GM19240 (cell line): ENCODE data around the gene TICAM2.

ENCODE experiments used
- DNase-seq: peaks from one replicate; pipeline ENCODE4 v3.0.0; 2011; ENCODE audit warnings: low spot score; ENCODE audit not compliant: insufficient read length

The TICAM2 gene

DNA sequence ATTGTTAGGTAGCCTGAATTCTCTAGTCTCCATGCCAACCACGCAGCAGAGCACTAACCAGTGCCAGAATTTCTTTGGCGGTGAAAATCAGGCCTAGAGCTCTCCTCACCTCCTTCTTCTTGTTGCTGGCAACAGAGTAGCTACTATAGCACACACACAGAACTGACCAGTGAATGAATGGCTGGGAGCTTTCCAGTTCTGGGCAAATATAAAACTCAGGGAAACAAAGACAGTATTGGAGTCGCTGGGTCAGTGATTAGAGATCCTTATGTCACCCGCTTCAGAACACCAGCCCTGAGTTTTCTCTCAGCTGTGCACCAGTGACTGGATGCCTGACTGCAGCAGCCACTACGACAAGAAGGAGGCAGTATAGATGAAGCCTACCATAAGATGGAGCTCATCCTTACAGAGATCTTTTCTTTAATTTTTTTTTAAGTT lies 30.8 kb downstream of the TICAM2 start:
- no peak for DNase-seq

DNA sequence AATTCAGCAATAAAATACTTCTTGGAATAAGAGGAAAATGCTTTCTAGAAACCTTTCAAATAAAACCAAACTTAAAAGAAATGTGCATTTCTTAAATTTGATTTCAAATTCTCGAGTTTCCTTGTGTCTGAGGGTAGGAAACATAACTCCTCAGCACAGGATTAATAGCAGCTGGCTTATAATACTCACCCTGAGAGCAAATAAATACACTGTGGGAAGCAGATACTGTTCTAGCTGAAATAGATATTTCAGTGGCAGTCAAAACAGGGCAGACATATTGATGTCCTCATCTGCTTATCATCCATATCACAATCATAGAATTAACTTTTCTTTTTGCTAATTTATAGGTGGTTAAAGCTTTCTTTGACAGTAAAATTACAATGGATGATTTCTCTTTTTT lies 33.6 kb downstream of the TICAM2 start:
- no peak for DNase-seq

DNA sequence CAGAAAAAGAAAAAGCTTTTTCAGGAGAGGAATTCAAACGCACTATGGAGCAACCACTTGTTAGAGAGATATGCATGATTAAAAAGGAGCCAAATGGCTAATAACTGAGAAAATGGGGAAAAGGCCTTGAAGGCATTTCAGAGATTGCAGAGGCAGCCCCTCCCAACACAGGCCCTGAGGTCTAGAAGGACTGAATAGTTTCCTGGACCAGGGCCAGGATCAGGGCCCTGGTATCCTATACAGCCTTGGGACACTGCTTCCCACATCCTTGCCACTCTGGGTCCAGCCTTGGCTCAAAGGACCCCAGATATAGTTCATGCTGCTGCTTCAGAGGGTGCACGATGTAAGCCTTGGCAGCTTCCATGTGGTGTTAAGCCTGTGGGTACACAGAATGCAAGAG lies 37.0 kb downstream of the TICAM2 start:
- DNase-seq: no peak

DNA sequence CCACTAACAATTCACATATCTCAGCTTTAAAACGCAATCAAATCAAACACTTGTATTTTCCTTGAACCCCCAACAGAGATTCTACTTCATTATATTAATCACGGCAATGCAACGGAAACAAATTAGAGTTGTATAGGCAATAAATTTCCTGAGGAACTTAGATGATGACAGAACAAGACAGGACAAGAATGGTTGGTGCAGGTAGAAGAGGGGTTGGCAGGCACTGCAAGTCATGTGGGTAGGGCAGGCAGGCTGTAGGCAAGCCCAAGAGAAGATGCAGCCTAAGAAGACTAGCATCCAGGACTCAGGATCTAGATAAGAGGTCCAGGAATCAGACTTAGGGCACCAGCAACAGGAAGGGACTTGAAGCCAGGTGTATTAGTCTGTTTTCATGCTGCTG lies 41.1 kb downstream of the TICAM2 start:
- DNase-seq: no peak

DNA sequence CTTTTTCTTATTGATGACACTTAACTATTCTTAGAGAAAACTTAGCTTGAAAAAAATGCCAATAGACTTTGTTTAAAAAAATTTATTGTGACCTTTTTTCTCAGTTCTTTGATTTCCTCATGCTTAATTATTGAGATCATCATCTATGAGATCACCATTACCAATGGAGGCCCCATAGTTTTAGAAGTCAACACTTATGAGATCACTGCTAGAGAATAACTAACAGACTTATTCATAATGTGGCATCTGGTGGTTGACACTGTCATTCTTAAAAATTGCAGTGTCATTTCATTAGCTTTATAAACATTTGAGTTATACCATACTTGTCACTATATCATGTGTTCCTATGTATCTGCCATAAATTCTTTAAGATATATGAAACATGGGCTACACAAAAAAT lies 42.8 kb downstream of the TICAM2 start:
- no peak for DNase-seq

DNA sequence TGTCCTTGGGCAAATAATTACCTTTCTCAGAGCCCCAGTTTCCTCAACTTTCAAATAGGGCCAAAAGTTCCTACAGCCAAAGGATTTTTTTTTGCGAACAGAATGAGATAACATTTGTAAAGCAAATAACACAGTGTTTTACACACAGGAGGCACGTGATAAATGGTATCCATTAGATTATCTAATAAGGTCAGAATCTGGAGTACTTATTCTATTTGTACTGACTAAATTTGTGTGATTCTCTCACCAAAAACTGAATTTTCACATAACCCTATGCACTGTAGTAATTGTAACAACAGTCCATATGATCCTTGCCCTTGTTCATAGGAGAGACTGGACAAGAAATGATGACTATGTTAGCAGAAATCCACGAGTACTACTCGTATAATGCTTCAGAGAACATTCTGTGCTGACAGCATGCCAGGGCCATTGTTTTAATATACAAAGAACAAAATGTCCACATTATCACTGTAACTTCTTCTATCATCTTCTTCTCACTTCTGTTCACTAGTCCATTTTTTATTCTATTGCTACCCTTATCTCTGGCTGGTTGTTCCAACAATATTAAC lies 43.8 kb downstream of the TICAM2 start:
- DNase-seq: no peak

DNA sequence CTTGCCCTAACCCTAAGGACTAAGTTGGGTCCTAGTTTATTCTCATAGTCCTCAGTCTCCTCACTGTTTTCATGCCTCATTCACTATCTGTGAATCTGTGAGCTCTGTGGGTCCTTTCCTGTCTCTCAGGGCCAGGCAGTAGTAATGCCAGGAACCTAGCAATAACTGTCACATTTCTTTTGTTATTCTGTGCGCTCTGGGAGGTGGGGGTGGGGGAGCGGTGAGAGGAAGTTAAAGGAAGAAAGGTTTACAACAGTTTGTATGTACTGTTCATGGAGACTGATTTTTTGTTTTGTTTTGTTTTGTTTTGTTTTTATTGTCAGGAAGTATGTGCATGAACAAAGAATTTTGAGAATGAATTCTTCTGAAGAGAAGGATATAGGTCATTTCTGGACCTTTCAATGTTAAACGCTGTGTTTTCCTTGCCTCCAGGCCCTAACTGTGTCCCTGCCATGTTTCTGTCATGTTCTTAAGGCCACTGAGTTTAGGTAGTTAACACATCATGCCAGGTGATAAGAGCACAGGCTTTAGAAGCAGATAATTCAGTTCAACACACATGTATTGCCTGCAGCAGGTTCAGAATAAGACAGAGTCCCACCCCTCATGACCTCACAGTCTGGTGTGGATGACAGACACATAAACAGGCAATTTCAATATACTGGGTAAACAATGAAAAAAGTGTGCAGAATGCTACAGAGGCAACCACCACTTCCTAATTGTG lies 44.5 kb downstream of the TICAM2 start:
- DNase-seq: no peak

DNA sequence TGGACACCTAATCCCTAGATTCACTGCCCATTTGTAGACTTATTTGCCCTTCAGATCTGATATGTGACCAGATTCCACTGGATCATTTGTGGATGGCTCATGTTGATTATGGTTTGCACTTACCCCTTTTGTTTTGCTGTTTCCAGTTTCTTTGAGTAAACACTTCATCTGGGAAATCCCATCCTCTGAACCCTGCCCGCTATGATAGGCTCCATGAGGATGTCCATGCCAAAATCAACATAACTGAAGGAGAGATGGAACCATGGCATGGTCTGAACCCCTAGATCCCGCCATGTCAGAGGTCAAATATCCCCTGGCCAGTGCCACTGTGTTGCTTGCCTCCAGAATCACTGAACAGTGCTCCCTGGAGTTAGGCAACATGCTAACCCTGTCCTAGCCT lies 46.0 kb downstream of the TICAM2 start:
- DNase-seq: no peak

DNA sequence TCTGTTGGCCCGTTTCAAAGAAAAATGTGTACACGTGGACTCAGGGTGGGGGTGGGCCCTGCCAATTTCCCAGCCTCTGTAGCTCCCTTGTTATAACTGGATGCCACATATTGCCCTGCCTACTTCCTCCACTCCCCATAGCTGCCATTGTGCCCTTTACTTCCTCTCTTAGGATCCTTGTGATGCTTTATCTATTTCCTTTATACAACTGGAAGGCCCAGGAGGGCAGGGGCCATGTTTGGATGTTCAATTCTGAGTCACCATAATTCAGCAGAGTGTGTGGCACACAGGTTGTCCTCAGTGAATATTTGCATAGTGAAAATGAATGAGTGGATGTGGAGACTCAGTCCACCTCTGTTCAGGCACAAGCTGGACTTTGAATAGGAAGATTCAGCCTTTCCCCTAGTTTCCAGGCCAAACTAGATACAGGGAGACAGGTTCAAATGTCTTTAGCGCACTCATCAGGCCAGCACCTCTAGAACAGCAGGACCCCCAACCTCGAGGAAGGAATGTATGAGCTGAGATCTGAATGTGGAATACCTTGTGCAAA lies 47.1 kb downstream of the TICAM2 start:
- no peak for DNase-seq

DNA sequence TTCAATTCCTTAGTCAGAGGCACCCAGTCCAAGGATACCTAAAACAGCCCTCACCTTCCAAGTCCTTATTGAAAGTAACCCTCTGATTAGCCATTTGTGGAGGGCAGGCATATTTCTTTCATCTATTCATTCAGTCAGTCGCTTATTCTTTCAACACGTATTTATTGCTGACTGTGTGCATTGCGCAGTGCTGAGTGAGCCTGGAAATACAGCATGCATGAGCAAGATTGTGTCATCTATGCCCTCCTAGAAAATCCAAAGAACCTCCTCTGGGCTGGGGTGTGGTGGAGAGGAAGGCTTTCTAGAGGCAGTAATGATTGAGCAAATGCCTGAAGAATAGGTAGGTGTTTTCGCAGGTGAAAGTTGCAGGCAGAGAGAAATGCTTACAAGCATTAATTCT lies 49.2 kb downstream of the TICAM2 start:
- DNase-seq: no peak

DNA sequence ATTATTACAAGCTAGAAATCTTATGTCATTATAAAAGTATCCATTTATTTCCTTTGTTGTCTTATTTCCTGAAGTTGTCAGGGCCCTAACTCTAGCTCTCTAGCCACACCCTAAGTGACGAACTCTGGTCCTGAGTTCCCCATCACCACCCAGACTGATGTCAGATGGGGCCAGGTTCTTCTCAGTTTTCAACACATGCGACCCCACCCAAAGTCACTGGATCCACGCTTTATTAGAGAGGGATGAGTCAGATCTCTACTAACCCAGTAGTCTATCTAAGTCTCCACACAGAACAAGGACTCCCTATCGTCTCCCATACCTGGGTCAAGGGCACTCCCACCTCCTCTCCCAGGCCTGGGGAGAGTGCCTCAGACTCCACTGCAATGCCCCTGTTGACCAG lies 50.9 kb downstream of the TICAM2 start:
- DNase-seq: no peak

DNA sequence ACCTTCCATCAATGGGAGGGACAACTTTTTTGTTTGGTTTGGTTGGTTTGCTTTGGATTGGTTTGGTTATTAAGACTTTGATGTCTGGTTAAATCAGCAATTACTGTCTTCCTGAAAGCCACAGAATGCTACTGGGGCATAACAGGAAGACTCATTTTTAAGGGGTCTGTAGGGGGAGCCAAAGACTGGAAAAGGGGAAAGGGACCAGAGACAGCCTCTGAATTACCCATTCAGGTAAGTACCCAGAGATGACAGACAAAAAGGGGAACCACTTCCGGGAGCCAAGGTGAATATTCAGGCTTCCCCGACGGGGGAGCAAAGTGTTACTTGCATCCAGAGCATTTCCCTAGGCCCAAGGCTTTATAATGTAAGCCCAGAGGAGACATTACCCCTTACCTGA lies 53.1 kb downstream of the TICAM2 start:
- DNase-seq: peak; percentile 6

DNA sequence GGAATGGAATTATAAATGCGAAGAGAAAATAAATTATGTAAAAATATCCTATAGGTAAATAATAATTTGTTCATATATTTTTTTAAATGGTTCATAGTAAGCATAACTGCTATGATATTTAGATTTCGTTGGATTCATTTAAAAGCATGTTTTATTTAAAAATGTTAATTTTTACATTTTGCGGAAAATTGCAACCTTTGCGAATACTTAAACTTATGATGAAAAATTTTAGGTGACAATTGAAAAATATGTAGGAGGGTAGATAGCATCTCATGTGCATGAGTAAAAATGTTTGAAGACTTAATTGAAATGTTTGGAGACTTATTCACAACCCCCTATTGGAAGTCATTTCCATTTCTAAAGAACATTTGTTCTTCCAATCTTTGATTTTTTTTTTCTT lies 53.6 kb downstream of the TICAM2 start:
- no peak for DNase-seq

DNA sequence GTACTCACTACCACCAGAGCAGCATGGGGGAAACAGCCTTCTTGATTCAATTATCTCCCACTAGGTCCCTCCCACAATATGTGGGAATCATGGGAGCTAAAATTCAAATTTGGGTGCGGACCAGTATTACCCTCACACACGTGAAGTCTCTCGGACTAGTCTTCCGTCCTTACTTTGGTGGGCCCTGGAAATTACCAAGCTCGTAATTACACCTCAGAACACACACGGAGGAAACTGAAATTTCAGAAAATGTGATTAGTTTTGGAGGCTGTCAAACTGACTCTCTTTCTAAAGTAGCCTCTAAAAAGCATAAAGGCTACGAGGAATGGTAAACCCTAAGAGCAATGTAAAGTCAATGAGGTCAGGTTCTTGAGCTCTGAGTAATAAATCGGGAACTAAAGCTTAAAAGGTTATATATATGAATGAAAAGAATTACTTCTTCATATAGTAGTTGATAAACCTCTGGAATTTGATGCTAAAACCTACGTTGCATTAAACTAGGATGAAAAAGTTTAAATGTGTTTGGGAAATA lies 56.9 kb downstream of the TICAM2 start:
- no peak for DNase-seq

DNA sequence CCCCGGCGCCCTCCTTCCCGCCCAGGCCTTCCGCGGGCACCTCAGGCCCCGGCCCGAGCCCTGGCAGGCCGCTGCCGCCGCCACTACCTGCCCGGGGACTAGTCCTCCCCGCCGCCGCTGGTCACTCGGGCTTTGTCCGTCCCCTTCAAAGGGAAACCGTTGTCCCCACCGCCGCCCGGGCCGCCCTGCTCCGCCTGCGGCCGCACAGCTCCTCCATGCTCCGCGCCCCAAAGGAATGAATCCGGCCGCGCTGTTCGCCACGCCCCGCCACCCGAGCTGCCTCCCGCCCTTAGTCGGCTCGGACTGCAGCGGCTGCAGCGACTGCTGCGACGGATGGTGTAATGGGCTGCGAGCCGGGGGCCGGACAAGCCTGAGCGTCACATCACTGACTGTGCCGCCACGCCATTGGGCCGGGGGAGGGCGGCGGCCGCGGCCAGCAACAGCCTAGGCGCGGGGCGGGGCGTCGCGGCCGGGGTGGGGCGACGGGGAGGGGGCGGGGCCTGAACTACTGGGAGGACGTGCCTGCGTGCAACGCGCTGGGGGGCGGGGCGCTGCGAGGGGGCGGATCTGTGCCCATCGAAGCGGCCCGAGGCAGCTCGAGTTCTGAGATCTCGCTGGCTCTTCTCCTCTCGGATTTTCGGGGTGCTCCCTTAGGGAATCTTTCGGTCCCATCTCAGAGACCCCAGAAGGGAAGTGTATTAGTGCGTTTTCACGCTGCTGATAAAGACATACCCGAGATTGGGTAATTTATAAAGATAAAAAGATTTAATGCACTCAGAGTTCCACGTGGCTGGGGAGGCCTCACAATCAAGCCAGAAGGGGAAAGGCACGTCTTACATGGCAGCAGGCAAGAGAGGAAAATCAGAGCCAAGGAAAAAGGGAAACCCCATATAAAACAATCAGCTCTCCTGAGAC lies 57.6 kb downstream of the TICAM2 start, which contains the start of gene FEM1C:
Gene FEM1C (minus strand): TSS at position 340 of the 915 bp plus-strand sequence. CDS start 1,282 bp downstream, outside the sequence.
- peak; percentile 56 for DNase-seq

DNA sequence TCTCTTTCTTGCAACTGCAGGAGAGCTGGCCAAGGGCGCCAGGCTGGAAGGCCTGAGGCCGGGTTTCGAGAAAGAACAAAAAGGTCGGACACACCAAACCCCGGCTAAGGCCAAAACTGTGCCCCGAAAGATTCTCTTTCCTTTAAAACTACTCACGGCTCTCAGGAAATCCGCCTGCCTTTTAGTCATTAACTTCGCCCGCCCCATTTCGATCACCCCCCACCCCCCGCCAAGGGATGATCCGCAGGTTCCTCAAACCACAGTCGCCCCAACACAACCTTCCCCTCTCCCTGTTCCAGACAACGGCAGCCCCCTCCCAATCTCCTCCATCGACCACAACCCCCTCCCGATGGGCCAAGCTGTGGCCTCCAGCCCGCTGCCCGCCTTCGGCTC lies 58.2 kb downstream of the TICAM2 start:
- no peak for DNase-seq

DNA sequence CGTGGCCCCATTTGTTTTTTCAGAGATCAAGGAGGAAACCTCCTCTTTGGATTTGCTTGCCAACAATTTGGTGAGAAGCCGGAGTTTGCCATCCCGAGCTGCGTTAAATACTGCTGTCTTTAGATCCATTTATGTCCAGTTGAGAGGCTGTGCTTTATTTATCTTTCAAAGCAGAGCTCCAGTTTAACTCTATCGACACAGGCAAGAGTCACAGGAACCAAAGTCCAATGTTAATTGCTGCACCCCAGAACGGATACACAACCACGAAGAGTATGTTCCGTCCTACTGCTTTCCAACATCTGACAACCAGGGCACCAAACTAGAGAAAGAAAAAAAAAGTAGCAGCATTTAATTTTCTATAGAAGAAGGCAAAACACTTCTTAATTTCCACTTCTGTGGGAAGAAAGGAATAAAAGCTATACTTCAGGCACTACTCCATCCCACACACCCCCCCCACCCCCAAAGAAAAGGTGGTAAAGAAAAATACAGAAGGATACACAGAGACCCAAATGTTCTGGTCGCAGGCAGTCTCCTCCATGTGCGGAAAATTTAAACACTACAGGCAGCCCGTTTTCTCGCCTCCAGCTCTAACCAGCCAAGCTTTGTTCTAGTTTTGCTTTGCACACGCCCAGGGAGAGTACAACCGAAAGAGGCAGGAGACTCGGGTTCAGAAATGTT lies 58.8 kb downstream of the TICAM2 start:
- peak; percentile 11 for DNase-seq

DNA sequence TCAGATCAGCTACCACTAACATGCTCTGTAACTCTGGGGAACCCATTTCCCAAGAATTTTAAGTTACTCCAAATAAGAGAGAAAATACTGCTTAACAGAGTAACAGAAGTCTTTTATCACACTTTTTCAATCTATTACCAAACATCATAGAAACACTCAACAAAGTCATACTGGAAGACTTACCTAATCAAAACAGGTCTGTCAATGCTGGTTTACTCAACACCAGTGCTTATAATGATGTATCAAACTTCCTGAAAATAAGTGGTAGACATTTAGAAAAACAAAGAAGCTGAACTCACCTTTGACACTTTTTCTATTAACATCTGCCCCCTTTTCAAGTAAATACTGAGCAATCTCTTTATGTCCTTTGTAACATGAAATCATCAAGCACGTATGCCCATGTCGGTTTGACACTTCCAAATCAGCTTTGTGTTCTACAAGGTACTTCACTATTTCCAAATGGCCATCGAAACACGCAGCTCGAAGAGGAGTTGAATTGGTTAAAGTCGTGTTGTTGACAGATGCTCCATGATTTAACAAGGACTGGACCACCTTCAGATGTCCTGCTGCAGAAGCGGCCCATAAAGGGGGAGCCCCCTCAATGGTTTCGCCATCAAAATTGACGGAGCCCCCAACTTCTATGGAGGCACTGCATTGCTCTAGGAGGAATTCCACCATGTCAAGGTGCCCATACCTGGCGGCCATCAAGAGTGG lies 59.5 kb downstream of the TICAM2 start:
- no peak for DNase-seq

DNA sequence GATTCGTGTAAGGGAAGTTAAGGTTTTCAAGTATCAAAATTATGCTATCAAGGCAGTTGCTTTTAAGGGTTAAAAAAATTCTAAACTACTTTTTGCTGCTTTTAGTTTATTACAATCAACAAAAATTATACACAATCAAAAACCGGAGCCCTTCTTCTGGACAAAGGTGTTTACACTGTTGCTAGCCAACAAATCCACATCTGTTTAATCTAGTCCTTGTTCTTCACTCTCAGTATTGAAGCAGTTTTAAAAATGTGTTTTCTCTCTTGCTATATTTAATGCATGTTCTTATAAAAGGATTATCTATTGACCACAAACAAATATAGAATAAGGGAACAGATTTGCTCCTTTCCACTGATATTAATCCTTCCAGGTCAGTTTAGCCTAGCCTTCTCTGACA lies 60.2 kb downstream of the TICAM2 start:
- no peak for DNase-seq

DNA sequence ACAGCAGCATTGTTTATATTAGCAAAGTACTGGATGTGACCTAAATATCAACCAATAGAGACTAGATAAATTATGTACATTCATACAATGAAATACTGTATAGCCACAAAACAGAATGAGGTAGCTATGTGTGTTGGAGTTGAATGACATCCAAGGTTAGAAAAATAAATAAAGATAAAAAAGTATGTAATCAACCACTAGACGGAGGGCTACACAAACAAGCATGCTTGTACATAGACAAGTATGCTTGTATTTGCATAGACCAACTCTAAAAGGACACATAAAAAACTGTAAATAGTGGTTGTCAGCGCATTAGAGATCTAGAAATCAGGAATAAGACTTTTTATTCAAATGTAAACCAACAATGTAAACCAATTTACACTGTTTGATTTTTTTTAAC lies 60.7 kb downstream of the TICAM2 start:
- DNase-seq: no peak
